K562 (cell line): ENCODE measurements around the gene SAMD11. TPM values are rescaled to one million over a fixed set of nuclear protein-coding genes. Genes with fewer than 3 reads are reported as not detected.

ENCODE experiments used
- ETV6 ChIP-seq, 3 experiments: fragments of 150-350 bp in 1 of 3; sonication (generic) in 1 of 3; formaldehyde crosslinking in 1 of 3; IDR thresholded peaks; 2 replicates each; pipeline versions ENCODE4 v1.6.1 to v1.8.0; 2014 to 2022; ENCODE audit warnings: borderline replicate concordance in 2 of 3, low read depth in 2 of 3, antibody characterized with exemption in 1 of 3, low read length in 1 of 3, mild to moderate bottlenecking in 1 of 3, missing genetic modification reagents in 1 of 3
- FOXA3 ChIP-seq, 2 experiments: fragments of 450-650 bp in 1 of 2; sonication (generic) in 1 of 2; formaldehyde crosslinking; IDR thresholded peaks in 1 of 2; conservative IDR thresholded peaks in 1 of 2; 2 replicates each; pipeline versions ENCODE4 v1.4.0 to v1.8.0; 2020 to 2022; ENCODE audit warnings: mild to moderate bottlenecking in 2 of 2, missing genetic modification reagents in 1 of 2
- FOXK2 ChIP-seq, 2 experiments: fragments of 450-650 bp; IDR thresholded peaks in 1 of 2; conservative IDR thresholded peaks in 1 of 2; 2 replicates each; pipeline ENCODE4 v1.6.1; 2016; ENCODE audit warnings: low read depth in 2 of 2, mild to moderate bottlenecking in 1 of 2
- GABPB1 ChIP-seq: sonication (generic); formaldehyde crosslinking; IDR thresholded peaks from 2 replicates; pipeline ENCODE4 v1.8.0; 2022; ENCODE audit warnings: mild to moderate bottlenecking, missing genetic modification reagents
- GMEB1 ChIP-seq: fragments of 250-450 bp; sonication (Bioruptor Pico); IDR thresholded peaks from 2 replicates; pipeline ENCODE4 v1.4.0; 2020; ENCODE audit warnings: mild to moderate bottlenecking
- HIVEP1 ChIP-seq: fragments of 250-450 bp; sonication (Bioruptor Pico); IDR thresholded peaks from 2 replicates; pipeline ENCODE4 v1.4.0; 2020; ENCODE audit warnings: mild to moderate bottlenecking
- MXD1 ChIP-seq: fragments of 250-450 bp; sonication (Bioruptor Pico); IDR thresholded peaks from 2 replicates; pipeline ENCODE4 v1.8.0; 2021; ENCODE audit warnings: borderline replicate concordance, mild to moderate bottlenecking, moderate library complexity; ENCODE audit not compliant: poor library complexity, severe bottlenecking
- NCOA6 ChIP-seq: fragments of 450-650 bp; IDR thresholded peaks from 2 replicates; pipeline ENCODE4 v1.6.1; 2017; ENCODE audit warnings: mild to moderate bottlenecking
- PCBP1 ChIP-seq: fragments of 200-400 bp; formaldehyde crosslinking; IDR thresholded peaks from 2 replicates; pipeline ENCODE4 v1.6.1; 2018; ENCODE audit warnings: mild to moderate bottlenecking, low read depth, low read length; ENCODE audit not compliant: poor library complexity, severe bottlenecking
- POLR2B ChIP-seq: fragments of 450-650 bp; IDR thresholded peaks from 2 replicates; pipeline ENCODE4 v1.6.1; 2018; ENCODE audit warnings: low read depth; ENCODE audit not compliant: partially characterized antibody
- SMAD1 ChIP-seq: fragments of 150-350 bp; IDR thresholded peaks from 2 replicates; pipeline ENCODE4 v1.6.1; 2014; ENCODE audit warnings: low read length, low read depth; ENCODE audit not compliant: partially characterized antibody
- ZNF668 ChIP-seq: fragments of 250-450 bp; sonication (Bioruptor Pico); IDR thresholded peaks from 2 replicates; pipeline ENCODE4 v1.8.0; 2022; ENCODE audit warnings: mild to moderate bottlenecking, inconsistent platforms
- polyA plus RNA-seq, 8 experiments: library from polyadenylated mRNA; depleted of rRNA in 4 of 8; stranded (reverse) in 5 of 8; unstranded in 3 of 8; fragments of >200 nt; fragmentation: Nextera tagmentation in 2 of 8; fragmentation: Illumina TruSeq in 1 of 8; extraction: Ambion mirVana in 2 of 8; extraction: Trizol in 1 of 8; gene quantifications; 2 replicates each; pipeline versions ENCODE4 v1.2.1 to v1.2.3, GENCODE V29; 2011 to 2014; ENCODE audit warnings: inconsistent platforms in 1 of 8, missing spikeins in 1 of 8
- total RNA-seq, 7 experiments: library from RNA; depleted of rRNA in 6 of 7; stranded (reverse); fragments of >200 nt in 6 of 7; fragmentation: Illumina TruSeq in 2 of 7; extraction: Trizol in 2 of 7; gene quantifications; 2 replicates each; pipeline versions ENCODE4 v1.2.1 to v1.2.3, GENCODE V29; 2011 to 2021; ENCODE audit warnings: low replicate concordance in 1 of 7
- TF ChIP-seq, protein P1 (sequence below): IDR thresholded peaks from 2 replicates; pipeline ENCODE4 v1.6.1; 2014; ENCODE audit warnings: antibody characterized with exemption
- TF ChIP-seq, protein P2 (sequence below), 2 experiments: fragments of 450-650 bp; IDR thresholded peaks; 2 replicates each; pipeline ENCODE4 v1.6.1; 2018; ENCODE audit warnings: mild to moderate bottlenecking in 2 of 2, low read depth in 1 of 2; ENCODE audit not compliant: partially characterized antibody in 2 of 2
- TF ChIP-seq, protein P3 (sequence below): conservative IDR thresholded peaks from 2 replicates; pipeline ENCODE4 v1.6.1; 2011; ENCODE audit warnings: low read depth, mild to moderate bottlenecking, low read length; ENCODE audit not compliant: control insufficient read depth

The SAMD11 gene
- total and polyA plus RNA-seq, 9 of the 15 experiments (the other 6 are each of a cell fraction or from before 2014, with no cell fraction given): 0.07 to 0.82 (median 0.11) TPM; not detected in 2

DNA sequence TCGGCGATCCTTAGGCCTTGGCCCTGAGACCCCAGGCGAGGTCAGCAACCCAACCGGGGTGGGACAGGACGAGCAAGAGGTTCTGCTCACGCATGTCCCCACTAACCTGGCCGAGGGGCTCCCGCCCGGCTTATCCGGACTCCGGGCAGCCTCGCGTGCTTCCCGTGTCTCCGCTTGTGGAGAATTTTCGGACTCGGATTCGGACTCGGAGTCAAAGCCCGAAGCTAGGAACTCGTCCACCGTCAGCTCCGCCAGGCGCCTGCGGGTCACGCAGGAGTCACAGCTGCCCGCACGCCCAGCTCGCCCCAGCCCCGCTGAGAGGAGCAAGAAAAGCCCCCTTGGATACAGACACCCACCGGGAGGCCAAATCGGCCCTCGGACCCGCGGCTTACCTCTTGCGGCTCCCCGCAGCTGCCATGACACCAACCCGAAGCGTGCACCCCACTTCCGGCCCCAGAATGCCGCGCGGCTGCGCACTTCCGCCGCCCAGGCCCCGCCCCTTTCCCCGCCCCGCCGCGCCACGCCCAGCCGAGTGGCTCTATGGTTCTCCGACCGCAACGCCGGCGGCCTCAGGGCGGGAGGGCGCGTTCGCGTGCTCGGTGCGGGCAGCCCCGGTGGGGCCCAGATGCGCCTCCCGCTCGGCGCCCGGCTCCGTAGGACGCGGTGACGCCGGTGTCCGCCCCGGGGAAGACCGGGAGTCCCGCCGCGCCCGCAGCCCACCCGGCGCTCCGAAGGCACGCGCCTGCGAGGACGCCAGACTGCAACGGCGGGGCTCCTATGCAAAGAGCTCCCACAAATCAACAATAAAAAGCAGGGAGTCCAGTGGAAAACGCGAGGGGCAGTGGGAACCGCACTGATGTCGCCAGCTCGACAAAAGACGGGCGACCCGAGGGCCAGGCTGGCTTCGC is 35.4 kb downstream of the SAMD11 start, which contains the start of gene NOC2L (continued):
- TF ChIP-seq, protein P1, sequence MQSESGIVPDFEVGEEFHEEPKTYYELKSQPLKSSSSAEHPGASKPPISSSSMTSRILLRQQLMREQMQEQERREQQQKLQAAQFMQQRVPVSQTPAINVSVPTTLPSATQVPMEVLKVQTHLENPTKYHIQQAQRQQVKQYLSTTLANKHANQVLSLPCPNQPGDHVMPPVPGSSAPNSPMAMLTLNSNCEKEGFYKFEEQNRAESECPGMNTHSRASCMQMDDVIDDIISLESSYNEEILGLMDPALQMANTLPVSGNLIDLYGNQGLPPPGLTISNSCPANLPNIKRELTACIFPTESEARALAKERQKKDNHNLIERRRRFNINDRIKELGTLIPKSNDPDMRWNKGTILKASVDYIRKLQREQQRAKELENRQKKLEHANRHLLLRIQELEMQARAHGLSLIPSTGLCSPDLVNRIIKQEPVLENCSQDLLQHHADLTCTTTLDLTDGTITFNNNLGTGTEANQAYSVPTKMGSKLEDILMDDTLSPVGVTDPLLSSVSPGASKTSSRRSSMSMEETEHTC: no peak
- peak; percentile 92 for TF ChIP-seq GABPB1 (CRISPR knock-in tag)
- 0 out of 2 replicates have a peak, but pooled peaks have one; percentile 40 for TF ChIP-seq HIVEP1 (CRISPR knock-in tag)
- no peak for TF ChIP-seq ETV6 (IDR thresholded peaks at IDR 0.05; ENCODE audit: borderline replicate concordance in 1 of 2, low read depth in 2 of 2, low read length in 1 of 2)
- TF ChIP-seq ETV6 (CRISPR knock-in tag; IDR thresholded peaks at IDR 0.05; ENCODE audit: borderline replicate concordance): no peak
- peak in 1 of 2 experiments; percentile 62; a peak in 1 of 4 replicates for TF ChIP-seq FOXA3 (CRISPR knock-in tag; conservative IDR thresholded peaks at IDR 0.05 in 1 of 2, IDR thresholded peaks at IDR 0.05 in 1 of 2)
- TF ChIP-seq, protein P2, sequence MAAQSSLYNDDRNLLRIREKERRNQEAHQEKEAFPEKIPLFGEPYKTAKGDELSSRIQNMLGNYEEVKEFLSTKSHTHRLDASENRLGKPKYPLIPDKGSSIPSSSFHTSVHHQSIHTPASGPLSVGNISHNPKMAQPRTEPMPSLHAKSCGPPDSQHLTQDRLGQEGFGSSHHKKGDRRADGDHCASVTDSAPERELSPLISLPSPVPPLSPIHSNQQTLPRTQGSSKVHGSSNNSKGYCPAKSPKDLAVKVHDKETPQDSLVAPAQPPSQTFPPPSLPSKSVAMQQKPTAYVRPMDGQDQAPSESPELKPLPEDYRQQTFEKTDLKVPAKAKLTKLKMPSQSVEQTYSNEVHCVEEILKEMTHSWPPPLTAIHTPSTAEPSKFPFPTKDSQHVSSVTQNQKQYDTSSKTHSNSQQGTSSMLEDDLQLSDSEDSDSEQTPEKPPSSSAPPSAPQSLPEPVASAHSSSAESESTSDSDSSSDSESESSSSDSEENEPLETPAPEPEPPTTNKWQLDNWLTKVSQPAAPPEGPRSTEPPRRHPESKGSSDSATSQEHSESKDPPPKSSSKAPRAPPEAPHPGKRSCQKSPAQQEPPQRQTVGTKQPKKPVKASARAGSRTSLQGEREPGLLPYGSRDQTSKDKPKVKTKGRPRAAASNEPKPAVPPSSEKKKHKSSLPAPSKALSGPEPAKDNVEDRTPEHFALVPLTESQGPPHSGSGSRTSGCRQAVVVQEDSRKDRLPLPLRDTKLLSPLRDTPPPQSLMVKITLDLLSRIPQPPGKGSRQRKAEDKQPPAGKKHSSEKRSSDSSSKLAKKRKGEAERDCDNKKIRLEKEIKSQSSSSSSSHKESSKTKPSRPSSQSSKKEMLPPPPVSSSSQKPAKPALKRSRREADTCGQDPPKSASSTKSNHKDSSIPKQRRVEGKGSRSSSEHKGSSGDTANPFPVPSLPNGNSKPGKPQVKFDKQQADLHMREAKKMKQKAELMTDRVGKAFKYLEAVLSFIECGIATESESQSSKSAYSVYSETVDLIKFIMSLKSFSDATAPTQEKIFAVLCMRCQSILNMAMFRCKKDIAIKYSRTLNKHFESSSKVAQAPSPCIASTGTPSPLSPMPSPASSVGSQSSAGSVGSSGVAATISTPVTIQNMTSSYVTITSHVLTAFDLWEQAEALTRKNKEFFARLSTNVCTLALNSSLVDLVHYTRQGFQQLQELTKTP (IDR thresholded peaks at IDR 0.05; ENCODE audit: low read depth in 1 of 2, partially characterized antibody in 2 of 2): peak in 1 of 2 experiments; percentile 65
- TF ChIP-seq SMAD1: peak; percentile 50
- 0 out of 2 replicates have a peak, but pooled peaks have one; percentile 40 for TF ChIP-seq GMEB1 (CRISPR knock-in tag)
- TF ChIP-seq POLR2B: peak; percentile 79
- no peak for TF ChIP-seq NCOA6
- TF ChIP-seq MXD1 (CRISPR knock-in tag): peak; percentile 71
- peak in 1 of 2 experiments; percentile 75; a peak in 1 of 4 replicates for TF ChIP-seq FOXK2 (conservative IDR thresholded peaks at IDR 0.05 in 1 of 2, IDR thresholded peaks at IDR 0.05 in 1 of 2; ENCODE audit: low read depth in 2 of 2)
- TF ChIP-seq, protein P3, sequence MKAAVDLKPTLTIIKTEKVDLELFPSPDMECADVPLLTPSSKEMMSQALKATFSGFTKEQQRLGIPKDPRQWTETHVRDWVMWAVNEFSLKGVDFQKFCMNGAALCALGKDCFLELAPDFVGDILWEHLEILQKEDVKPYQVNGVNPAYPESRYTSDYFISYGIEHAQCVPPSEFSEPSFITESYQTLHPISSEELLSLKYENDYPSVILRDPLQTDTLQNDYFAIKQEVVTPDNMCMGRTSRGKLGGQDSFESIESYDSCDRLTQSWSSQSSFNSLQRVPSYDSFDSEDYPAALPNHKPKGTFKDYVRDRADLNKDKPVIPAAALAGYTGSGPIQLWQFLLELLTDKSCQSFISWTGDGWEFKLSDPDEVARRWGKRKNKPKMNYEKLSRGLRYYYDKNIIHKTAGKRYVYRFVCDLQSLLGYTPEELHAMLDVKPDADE: 0 out of 2 replicates have a peak, but pooled peaks have one; percentile 79
- no peak for TF ChIP-seq ZNF668 (CRISPR knock-in tag)
- TF ChIP-seq PCBP1: peak; percentile 85
